Loucy (cell line): ENCODE results near the gene PIGP.

Source experiments
- H2AFZ ChIP-seq: fragments of 200-600 bp; sonication (generic); 2 replicates; pipeline ENCODE4 v1.6.0; 2016; ENCODE audit warnings: antibody characterized with exemption, mild to moderate bottlenecking, low read length, moderate library complexity
- H3F3A ChIP-seq: fragments of 200-600 bp; 2 replicates; pipeline ENCODE4 v1.6.0; 2016; ENCODE audit warnings: antibody characterized with exemption, low read depth, mild to moderate bottlenecking
- H3K27me3 ChIP-seq: fragments of 200-600 bp; sonication (generic); 2 replicates; pipeline ENCODE4 v1.6.1; 2014; ENCODE audit warnings: low read length, mild to moderate bottlenecking; ENCODE audit not compliant: insufficient read depth, poor library complexity, severe bottlenecking
- H3K36me3 ChIP-seq: fragments of 200-600 bp; sonication (generic); 2 replicates; pipeline ENCODE4 v1.6.1; 2016; ENCODE audit warnings: low read length; ENCODE audit not compliant: insufficient read depth
- H3K4me1 ChIP-seq: fragments of 200-600 bp; sonication (generic); 2 replicates; pipeline ENCODE4 v1.5.1; 2014; ENCODE audit warnings: low read length, mild to moderate bottlenecking; ENCODE audit not compliant: insufficient read depth, poor library complexity, severe bottlenecking
- H3K4me2 ChIP-seq: fragments of 200-600 bp; sonication (generic); 2 replicates; pipeline ENCODE4 v1.6.0; 2014; ENCODE audit warnings: antibody characterized with exemption, low read length, low read depth, mild to moderate bottlenecking; ENCODE audit not compliant: poor library complexity, severe bottlenecking
- H3K4me3 ChIP-seq: fragments of 200-600 bp; sonication (generic); 2 replicates; pipeline ENCODE4 v1.5.1; 2014; ENCODE audit warnings: low read length, mild to moderate bottlenecking, mixed read lengths; ENCODE audit not compliant: poor library complexity, severe bottlenecking
- H3K79me2 ChIP-seq: fragments of 200-600 bp; sonication (generic); 2 replicates; pipeline ENCODE4 v1.6.1; 2014; ENCODE audit warnings: low read length; ENCODE audit not compliant: insufficient read depth
- H3K9ac ChIP-seq: fragments of 200-600 bp; sonication (generic); 2 replicates; pipeline ENCODE4 v1.6.0; 2014; ENCODE audit warnings: mild to moderate bottlenecking, low read depth, low read length, moderate library complexity; ENCODE audit not compliant: poor library complexity, severe bottlenecking
- H3K9me2 ChIP-seq: fragments of 200-600 bp; sonication (generic); replicated peaks from 2 replicates; pipeline ENCODE4 v1.6.1; 2016; ENCODE audit warnings: low read depth, low read length, mixed read lengths
- H3K9me3 ChIP-seq: fragments of 200-600 bp; sonication (generic); 2 replicates; pipeline ENCODE4 v1.6.1; 2014; ENCODE audit warnings: mild to moderate bottlenecking, antibody characterized with exemption, low read length, low read depth; ENCODE audit not compliant: insufficient read depth
- H4K20me1 ChIP-seq: fragments of 200-600 bp; sonication (generic); 2 replicates; pipeline ENCODE4 v1.6.0; 2014; ENCODE audit warnings: antibody characterized with exemption, low read length, mild to moderate bottlenecking; ENCODE audit not compliant: insufficient read depth, poor library complexity, severe bottlenecking
- EZH2phosphoT487 ChIP-seq: fragments of 200-600 bp; IDR thresholded peaks from 2 replicates; pipeline ENCODE4 v1.6.1; 2018; ENCODE audit warnings: antibody characterized with exemption, mild to moderate bottlenecking, moderate library complexity, borderline replicate concordance
- TF ChIP-seq, protein P1 (sequence below): fragments of 200-600 bp; sonication (generic); conservative IDR thresholded peaks from 2 replicates; pipeline ENCODE4 v1.5.1; 2014; ENCODE audit warnings: mild to moderate bottlenecking, antibody characterized with exemption, low read length

The PIGP gene

DNA sequence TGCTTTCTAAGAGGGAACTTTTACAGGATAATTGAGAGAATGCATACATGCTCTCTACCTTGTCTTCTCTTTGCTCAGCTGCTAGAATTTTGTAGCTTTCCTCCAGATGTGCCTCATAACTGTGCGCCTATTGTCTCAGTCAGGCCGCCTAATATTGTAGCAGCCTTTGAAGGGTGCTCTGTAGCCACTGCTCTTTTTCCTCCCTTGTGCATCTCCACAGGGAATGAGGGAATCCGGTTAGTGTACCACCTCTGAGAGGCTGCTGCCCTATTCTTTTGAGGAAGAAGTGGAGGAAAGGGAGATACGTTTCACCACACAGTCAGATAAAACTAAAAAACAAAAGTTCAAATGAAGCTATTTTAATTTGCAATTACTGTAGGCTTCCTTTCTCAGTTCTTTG, 22.9 kb upstream of the PIGP start:
- no peak for TF ChIP-seq EZH2phosphoT487
- TF ChIP-seq, protein P1, sequence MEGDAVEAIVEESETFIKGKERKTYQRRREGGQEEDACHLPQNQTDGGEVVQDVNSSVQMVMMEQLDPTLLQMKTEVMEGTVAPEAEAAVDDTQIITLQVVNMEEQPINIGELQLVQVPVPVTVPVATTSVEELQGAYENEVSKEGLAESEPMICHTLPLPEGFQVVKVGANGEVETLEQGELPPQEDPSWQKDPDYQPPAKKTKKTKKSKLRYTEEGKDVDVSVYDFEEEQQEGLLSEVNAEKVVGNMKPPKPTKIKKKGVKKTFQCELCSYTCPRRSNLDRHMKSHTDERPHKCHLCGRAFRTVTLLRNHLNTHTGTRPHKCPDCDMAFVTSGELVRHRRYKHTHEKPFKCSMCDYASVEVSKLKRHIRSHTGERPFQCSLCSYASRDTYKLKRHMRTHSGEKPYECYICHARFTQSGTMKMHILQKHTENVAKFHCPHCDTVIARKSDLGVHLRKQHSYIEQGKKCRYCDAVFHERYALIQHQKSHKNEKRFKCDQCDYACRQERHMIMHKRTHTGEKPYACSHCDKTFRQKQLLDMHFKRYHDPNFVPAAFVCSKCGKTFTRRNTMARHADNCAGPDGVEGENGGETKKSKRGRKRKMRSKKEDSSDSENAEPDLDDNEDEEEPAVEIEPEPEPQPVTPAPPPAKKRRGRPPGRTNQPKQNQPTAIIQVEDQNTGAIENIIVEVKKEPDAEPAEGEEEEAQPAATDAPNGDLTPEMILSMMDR, result no peak
- no peak overlapping the region for H3K4me3 ChIP-seq
- no peak overlapping the region for H2AFZ ChIP-seq
- H3K9me2 ChIP-seq, result no peaks in the 10 kb centered on the region
- peaks cover 24% of the 10 kb centered on the region; the same call in 1 of the 2 replicates for H3K79me2 ChIP-seq
- H3K27me3 ChIP-seq, result no peaks in the 10 kb centered on the region
- peaks cover 84% of the 10 kb centered on the region for H3K36me3 ChIP-seq
- no peak overlapping the region for H3K4me2 ChIP-seq
- no peaks in the 10 kb centered on the region for H3F3A ChIP-seq
- no peak overlapping the region for H3K9ac ChIP-seq
- H3K9me3 ChIP-seq, result no peaks in the 10 kb centered on the region
- H3K4me1 ChIP-seq, result no peaks in the 10 kb centered on the region
- peaks cover 6% of the 10 kb centered on the region for H4K20me1 ChIP-seq

DNA sequence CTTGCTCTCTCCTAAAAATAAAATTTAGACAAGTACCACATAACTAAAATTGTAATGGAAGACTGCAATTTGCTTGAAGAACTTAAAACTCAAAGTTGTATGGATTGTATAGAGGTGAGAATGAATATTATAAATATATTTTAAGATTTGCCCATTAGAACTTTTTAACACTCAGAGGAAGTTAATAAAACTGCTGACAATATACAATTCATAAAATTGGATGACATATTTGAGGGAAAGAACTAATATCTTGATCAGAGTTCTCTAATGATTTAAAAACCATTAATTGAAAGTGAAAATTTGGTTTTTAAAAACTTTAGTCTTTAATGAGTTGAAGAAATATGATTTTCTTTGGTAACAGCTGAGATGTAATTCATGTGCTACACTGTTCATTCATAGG, 21.1 kb upstream of the PIGP start:
- peaks cover 37% of the 10 kb centered on the region for H3K79me2 ChIP-seq
- H3K36me3 ChIP-seq, result peaks cover 82% of the 10 kb centered on the region

GRCh38 chr21:37088186-37088735, 15.4 kb upstream of the PIGP start:
- H4K20me1 ChIP-seq, result peaks cover 54% of the 10 kb centered on the region
- no peaks in the 10 kb centered on the region for H3K27me3 ChIP-seq
- H3K4me2 ChIP-seq, result no peak overlapping the region
- no peaks in the 10 kb centered on the region for H3K9me2 ChIP-seq
- H3K36me3 ChIP-seq, result peaks cover 42% of the 10 kb centered on the region; the same call in 1 of the 2 replicates
- no peaks in the 10 kb centered on the region; the same call in 1 of the 2 replicates for H3F3A ChIP-seq
- no peak overlapping the region for H3K9ac ChIP-seq
- H3K4me1 ChIP-seq, result peaks cover 9% of the 10 kb centered on the region
- no peak overlapping the region for H2AFZ ChIP-seq
- H3K9me3 ChIP-seq, result no peaks in the 10 kb centered on the region
- no peak for TF ChIP-seq EZH2phosphoT487
- TF ChIP-seq, protein P1, result no peak
- H3K4me3 ChIP-seq, result no peak overlapping the region
- H3K79me2 ChIP-seq, result peaks cover 80% of the 10 kb centered on the region

More for the DNA sequence above, 21.1 kb upstream of the PIGP start:
- Histone ChIP-seq H3F3A (no peaks in the 10 kb centered on the region; the same call in 1 of the 2 replicates), H3K4me1 (no peaks in the 10 kb centered on the region), H3K9ac (no peak overlapping the region), H3K4me2 (no peak overlapping the region), H3K27me3 (no peaks in the 10 kb centered on the region), H4K20me1 (peaks cover 12% of the 10 kb centered on the region), H3K4me3 (no peak overlapping the region), H2AFZ (no peak overlapping the region), H3K9me3 (no peaks in the 10 kb centered on the region), H3K9me2 (no peaks in the 10 kb centered on the region)
- TF ChIP-seq, protein P1, result no peak
- no peak for TF ChIP-seq EZH2phosphoT487
